AG09309 (cell line): ENCODE results near the gene RRP8.

ENCODE experiments used
- DNase-seq: peaks from one replicate; pipeline ENCODE4 v3.0.0-alpha.2; 2010; ENCODE audit warnings: low read depth
- H3K4me3 ChIP-seq: 2 replicates; pipeline ENCODE4 v1.5.1; 2011; ENCODE audit warnings: mild to moderate bottlenecking, low read depth, low read length, moderate library complexity; ENCODE audit not compliant: control insufficient read depth
- TF ChIP-seq, protein P1 (sequence below): IDR thresholded peaks from 2 replicates; pipeline ENCODE4 v1.5.1; 2011; ENCODE audit warnings: mild to moderate bottlenecking, low read depth, low read length, inconsistent platforms; ENCODE audit not compliant: insufficient read depth, control insufficient read depth; ENCODE audit errors: missing control alignments

Gene RRP8

DNA sequence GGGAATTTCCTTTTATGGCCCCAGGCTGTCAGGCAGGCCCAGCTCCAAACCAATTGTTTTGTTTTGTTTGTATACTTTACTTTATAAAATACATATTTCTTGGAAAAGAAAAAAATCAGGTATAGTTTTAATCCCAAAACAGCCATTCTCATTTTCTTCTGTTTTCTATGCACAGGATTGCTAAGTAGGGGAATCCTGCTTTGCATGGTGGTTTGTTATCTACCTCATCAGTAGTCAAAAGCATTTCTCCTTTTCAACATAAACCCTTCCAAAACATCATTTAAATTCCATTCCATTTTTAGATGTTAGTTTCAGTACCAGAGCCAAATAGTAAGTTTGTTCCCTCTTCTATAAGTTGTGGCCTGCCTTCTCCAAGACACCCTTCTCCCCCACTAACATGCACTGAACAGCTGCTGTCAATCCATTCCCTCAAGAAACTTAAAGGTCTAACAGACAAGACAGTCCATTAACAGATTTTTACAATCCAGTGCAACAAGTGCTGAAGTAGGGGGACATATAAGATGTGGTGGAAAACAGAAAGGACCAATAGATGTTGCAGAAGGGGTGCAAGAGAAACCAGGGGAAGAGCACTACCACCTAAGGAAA is 3.9 kb upstream of the RRP8 start:
- TF ChIP-seq, protein P1, sequence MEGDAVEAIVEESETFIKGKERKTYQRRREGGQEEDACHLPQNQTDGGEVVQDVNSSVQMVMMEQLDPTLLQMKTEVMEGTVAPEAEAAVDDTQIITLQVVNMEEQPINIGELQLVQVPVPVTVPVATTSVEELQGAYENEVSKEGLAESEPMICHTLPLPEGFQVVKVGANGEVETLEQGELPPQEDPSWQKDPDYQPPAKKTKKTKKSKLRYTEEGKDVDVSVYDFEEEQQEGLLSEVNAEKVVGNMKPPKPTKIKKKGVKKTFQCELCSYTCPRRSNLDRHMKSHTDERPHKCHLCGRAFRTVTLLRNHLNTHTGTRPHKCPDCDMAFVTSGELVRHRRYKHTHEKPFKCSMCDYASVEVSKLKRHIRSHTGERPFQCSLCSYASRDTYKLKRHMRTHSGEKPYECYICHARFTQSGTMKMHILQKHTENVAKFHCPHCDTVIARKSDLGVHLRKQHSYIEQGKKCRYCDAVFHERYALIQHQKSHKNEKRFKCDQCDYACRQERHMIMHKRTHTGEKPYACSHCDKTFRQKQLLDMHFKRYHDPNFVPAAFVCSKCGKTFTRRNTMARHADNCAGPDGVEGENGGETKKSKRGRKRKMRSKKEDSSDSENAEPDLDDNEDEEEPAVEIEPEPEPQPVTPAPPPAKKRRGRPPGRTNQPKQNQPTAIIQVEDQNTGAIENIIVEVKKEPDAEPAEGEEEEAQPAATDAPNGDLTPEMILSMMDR, result no peak
- no peak for DNase-seq
- H3K4me3 ChIP-seq, result no peak overlapping the region

DNA sequence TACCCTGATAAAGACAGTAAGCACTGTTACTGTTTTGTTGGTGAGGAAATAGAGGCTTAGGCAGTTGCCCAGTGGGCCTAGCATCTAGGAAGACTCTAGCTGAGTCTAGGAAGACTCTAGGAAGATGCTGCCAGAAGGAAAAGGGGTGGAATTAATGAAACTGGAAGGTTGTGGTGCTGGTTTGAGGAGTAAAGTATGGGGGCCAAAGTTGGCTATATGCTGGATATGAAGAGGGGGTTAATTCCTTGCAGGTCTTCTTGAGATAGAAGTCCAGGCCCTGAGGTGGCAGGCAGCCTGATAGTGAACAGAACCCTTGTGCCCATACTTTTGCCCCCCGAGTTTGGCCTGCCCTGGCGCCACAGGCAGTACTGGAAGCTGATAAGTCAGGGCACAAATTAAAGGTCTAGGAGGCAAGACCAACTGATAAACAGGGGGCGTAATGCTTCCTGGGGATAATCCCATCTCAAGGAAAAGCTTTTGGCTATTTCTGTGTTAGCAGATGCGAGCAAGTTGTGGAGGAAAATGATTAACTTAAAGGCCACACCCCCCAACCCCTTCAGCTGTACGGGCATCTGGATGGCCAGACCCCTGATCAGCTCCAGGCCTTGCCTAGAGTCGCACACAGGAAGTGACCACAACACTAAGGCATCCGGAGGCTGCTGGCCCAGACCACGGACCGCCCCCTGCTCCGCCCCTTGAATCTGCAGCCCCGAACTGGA is 3.2 kb upstream of the RRP8 start:
- TF ChIP-seq, protein P1, result no peak
- DNase-seq, result peak; percentile 67
- H3K4me3 ChIP-seq, result peak overlapping the region; percentile 8; the same call in 1 of the 2 replicates

DNA sequence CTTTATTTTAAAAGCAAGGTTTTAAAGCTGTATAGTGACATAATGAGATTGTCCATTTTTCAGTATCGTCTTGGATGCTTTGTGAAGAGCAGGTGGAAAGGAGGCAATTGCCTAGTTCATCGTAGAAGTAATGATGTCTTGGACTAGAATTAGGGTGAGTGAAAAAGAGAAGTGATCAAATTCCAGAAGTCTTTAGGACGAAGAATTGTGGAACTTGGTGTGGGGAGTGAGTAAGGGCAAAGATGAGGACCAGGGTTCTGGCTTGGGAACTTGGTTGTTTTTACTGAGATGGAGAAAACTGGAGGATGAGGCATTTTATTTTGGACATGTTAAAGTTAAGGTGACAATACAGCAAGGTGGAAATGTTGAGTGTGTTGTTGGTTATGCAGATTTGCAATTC is 1.4 kb upstream of the RRP8 start:
- TF ChIP-seq, protein P1, result no peak
- H3K4me3 ChIP-seq, result peak overlapping the region; percentile 88
- no peak for DNase-seq

DNA sequence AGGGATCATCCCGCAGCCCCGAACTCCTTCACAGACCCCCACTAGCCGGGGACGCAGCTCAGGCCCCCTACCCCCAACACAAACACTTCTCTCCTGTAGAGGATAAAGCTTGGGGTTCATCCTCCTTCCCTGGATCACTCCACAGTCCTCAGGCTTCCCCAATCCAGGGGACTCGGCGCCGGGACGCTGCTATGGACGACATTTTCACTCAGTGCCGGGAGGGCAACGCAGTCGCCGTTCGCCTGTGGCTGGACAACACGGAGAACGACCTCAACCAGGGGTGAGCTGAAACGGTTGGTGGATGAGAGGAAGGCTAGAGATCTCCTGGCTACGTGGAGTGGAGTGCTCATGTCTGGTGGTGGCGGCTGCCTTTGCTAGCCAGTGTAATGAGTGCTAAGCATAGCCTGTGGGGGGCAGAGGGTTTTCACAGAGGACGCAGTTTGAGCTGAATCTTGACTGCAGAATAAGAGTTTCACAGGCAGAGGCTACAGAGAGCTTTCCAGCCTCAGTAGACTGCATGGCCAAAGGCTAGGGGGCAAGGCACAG is 738 bp upstream of the RRP8 start:
- DNase-seq, result peak; percentile 28
- peak overlapping the region; percentile 88 for H3K4me3 ChIP-seq
- TF ChIP-seq, protein P1, result peak; percentile 32

DNA sequence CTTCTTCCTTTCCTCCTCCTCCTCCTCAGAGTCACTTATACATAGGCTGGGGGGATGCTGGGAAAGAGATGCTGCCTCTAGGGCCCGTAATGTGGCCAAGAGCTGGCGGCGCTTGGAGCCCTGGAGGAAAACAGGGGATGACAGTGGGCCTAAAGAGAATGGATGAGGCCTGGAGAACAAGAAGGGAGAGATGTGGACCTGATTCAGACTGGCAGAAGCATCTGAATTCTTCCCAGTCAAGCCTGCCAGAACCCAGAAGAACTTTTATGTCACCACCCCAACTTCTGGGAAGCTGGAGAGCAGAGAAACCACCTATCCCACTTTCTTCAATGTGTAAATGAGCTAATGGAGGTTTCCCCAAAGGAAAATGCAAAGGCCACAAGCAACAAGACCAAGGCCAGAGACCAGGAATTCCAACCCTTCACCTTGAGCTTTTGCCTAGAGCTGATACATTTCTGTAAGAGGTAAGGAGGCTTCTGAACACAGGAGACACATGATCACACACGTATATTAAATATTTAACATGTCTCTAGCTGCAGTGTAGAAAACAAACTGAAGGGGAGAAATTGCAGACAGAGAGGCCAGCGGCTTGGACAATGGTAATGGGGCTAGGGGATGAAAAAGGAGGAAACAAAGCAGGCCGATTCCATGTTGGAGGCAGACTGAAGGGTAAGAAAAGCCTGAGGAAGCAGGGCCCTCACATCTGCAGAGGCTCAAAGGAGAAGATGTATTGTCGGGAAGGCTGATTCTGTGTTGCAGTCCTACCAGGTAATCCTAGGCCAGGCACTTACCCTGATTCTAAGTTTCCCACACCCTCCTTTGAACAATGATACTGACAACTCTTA is 1.1 kb downstream of the RRP8 start:
- H3K4me3 ChIP-seq, result peak overlapping the region; percentile 88
- DNase-seq, result no peak
- TF ChIP-seq, protein P1, result peak; percentile 6

DNA sequence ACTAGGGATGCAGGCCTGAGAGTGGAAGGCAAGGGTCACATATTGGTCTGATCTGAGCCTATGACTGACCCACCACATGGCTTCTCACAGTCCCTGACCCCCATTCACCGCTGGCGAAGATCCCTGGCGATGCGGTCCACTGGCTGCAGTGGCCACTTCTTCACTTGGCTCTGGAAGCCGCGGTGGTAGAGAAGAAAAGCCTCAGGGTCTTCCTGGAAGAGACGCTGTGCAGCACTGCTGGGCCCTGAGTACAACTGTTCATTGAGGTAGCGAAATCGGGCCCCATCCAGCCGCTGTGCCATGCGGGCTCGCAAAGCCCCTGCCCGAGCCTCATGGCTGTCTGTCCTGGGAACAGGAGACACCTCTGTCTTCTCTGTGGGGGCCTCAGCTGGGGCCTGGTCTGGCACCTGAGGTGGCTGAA is 2.4 kb downstream of the RRP8 start:
- TF ChIP-seq, protein P1, result no peak
- no peak overlapping the region for H3K4me3 ChIP-seq

More for the DNA sequence above, 2.4 kb downstream of the RRP8 start:
- no peak for DNase-seq
